ENCODE measurements around the gene IRX2. TPM values are rescaled to one million over a fixed set of nuclear protein-coding genes. Genes with fewer than 3 reads are reported as not detected.

The IRX2 gene
- not detected for polyA plus RNA-seq (ENCODE audit: low read depth in 6 of 6)

DNA sequence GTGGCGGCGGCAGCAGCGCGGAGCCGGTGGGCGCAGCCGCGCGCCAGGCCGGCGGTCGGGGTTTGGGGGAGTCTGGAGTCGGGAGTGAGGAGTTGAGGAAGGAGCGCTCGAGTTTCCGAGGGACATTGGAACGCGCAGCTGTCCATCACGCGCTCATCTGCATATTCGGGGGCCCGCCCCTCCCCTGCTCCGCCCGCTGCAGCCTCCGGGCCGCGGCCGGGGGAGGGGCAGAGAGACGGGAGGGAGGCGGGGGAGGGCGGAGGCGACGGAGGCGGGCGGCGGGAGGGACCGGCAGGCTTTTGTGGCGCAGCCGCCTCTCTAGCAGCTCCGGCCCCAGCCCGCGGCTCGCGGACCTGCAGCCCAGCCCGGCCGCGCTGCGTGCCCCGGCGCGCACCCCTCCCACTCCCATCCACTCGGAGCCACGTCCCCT is at the start of gene IRX2:
TSS of gene IRX2 (minus strand) at position 86 of the 430 bp plus-strand sequence. CDS start 264 bp downstream, outside the sequence.
- H3K27ac Mint-ChIP-seq: peak within 1 kb of the TSS in 1 of 6 donors; percentile 74
- H3K9me3 Mint-ChIP-seq: peaks cover 0 to 11% (median 2%) of the 10 kb centered on the region in 7 donors
- ATAC-seq (ENCODE audit: low read depth in 2 of 2) (no peak), DNase-seq (no peak)
- peak within 1 kb of the TSS in 2 of 8 donors; percentile 29 to 50 for H3K4me3 Mint-ChIP-seq
- H3K36me3 Mint-ChIP-seq: peaks cover 0 to 22% of the 10 kb centered on the region in 2 donors
- H3K27me3 Mint-ChIP-seq: peaks cover 23 to 64% (median 61%) of the 10 kb centered on the region in 3 donors
- peaks cover 7 to 16% (median 12%) of the 10 kb centered on the region in 3 donors for H3K4me1 Mint-ChIP-seq

GRCh38 chr5:2800035-2800434 is 48.6 kb upstream of the IRX2 start:
- DNase-seq (no peak), ATAC-seq (ENCODE audit: low read depth in 2 of 2) (no peak)
- Mint-ChIP-seq H3K27ac (no peak overlapping the region), H3K27me3 (peaks cover 0 to 5% (median 0%) of the 10 kb centered on the region in 3 donors), H3K9me3 (peaks cover 0 to 16% (median 2%) of the 10 kb centered on the region in 7 donors), H3K4me1 (no peaks in the 10 kb centered on the region), H3K4me3 (no peak overlapping the region), H3K36me3 (no peaks in the 10 kb centered on the region)

- Mint-ChIP-seq H3K4me3 (no peak overlapping the region), H3K27ac (no peak overlapping the region), H3K9me3 (peaks cover 0 to 26% (median 6%) of the 10 kb centered on the region in 7 donors), H3K27me3 (peaks cover 0 to 5% (median 0%) of the 10 kb centered on the region in 3 donors), H3K4me1 (no peaks in the 10 kb centered on the region), H3K36me3 (no peaks in the 10 kb centered on the region)
- DNase-seq: no peak
- ATAC-seq (ENCODE audit: low read depth in 2 of 2): no peak
Observed at GRCh38 chr5:2797981-2798380, 46.5 kb upstream of the IRX2 start.

GRCh38 chr5:2797160-2797559 is 45.7 kb upstream of the IRX2 start:
- H3K4me3 Mint-ChIP-seq: no peak overlapping the region
- DNase-seq (no peak), ATAC-seq (ENCODE audit: low read depth in 2 of 2) (no peak)
- no peaks in the 10 kb centered on the region for H3K4me1 Mint-ChIP-seq
- peaks cover 0 to 5% (median 0%) of the 10 kb centered on the region in 3 donors for H3K27me3 Mint-ChIP-seq
- no peak overlapping the region for H3K27ac Mint-ChIP-seq
- no peaks in the 10 kb centered on the region for H3K36me3 Mint-ChIP-seq
- H3K9me3 Mint-ChIP-seq: peaks cover 0 to 30% (median 6%) of the 10 kb centered on the region in 7 donors

DNA sequence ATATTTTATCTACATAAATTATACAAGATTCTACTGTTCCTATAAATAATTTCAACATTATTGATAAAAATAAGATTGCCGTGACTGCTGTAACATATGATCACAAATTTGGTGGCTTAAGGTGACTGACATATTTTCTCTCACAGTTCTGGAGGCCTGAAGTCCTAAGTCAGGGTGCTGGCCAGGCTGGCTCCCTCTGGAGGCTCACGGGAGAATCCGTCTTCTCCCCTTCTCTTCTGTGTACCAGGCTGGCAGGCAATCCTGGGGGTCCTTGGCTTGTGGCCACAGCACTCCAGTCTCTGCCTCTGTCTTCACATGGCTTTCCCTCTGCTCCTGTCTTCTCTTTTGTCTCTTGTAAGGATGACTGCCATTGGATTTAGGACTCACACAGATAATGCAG is 31.7 kb upstream of the IRX2 start:
- ATAC-seq (ENCODE audit: low read depth in 2 of 2) (no peak), DNase-seq (no peak)
- no peaks in the 10 kb centered on the region for H3K4me1 Mint-ChIP-seq
- H3K36me3 Mint-ChIP-seq: no peaks in the 10 kb centered on the region
- peaks cover 0 to 18% (median 5%) of the 10 kb centered on the region in 7 donors for H3K9me3 Mint-ChIP-seq
- no peak overlapping the region for H3K4me3 Mint-ChIP-seq
- H3K27me3 Mint-ChIP-seq: peaks cover 0 to 4% (median 3%) of the 10 kb centered on the region in 3 donors
- no peak overlapping the region for H3K27ac Mint-ChIP-seq

- ATAC-seq (ENCODE audit: low read depth in 2 of 2) (no peak), DNase-seq (no peak)
- H3K4me3 Mint-ChIP-seq: no peak overlapping the region
- H3K4me1 Mint-ChIP-seq: no peaks in the 10 kb centered on the region
- H3K27me3 Mint-ChIP-seq: peaks cover 0 to 9% (median 4%) of the 10 kb centered on the region in 3 donors
- H3K27ac Mint-ChIP-seq: no peak overlapping the region
- H3K9me3 Mint-ChIP-seq: peaks cover 0 to 18% (median 5%) of the 10 kb centered on the region in 7 donors
- H3K36me3 Mint-ChIP-seq: no peaks in the 10 kb centered on the region
Observed at GRCh38 chr5:2782658-2783057, 31.2 kb upstream of the IRX2 start.

- Mint-ChIP-seq H3K9me3 (peaks cover 0 to 11% (median 6%) of the 10 kb centered on the region in 7 donors), H3K27ac (peak overlapping the region in 1 of 6 donors; percentile 44), H3K4me3 (no peak overlapping the region), H3K27me3 (peaks cover 0 to 10% (median 9%) of the 10 kb centered on the region in 3 donors), H3K4me1 (no peaks in the 10 kb centered on the region), H3K36me3 (no peaks in the 10 kb centered on the region)
- DNase-seq: no peak
- ATAC-seq (ENCODE audit: low read depth in 2 of 2): no peak
Observed at GRCh38 chr5:2780421-2781171, 29.1 kb upstream of the IRX2 start.

DNA sequence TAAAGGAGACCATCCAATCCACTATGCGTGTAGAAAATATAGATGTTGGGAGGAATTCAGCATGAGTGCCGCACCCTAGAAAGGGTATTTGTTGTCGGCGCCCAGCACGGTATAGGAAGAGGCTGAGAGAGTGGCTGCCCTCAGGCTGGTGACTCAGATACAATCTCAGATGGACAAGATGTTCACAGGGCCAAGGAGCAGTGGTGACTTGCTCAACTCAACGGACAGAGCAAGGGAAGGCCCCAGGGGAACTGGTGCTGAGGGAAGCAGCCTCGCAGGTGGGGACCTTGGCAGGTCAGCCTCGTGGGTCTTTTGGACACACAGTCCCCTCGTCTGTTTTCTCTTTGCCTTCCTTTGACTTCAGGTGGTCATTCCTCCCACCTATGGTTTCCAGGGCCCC is 28.0 kb upstream of the IRX2 start:
- H3K4me3 Mint-ChIP-seq: no peak overlapping the region
- no peaks in the 10 kb centered on the region for H3K4me1 Mint-ChIP-seq
- H3K27me3 Mint-ChIP-seq: peaks cover 0 to 13% (median 10%) of the 10 kb centered on the region in 3 donors

DNA sequence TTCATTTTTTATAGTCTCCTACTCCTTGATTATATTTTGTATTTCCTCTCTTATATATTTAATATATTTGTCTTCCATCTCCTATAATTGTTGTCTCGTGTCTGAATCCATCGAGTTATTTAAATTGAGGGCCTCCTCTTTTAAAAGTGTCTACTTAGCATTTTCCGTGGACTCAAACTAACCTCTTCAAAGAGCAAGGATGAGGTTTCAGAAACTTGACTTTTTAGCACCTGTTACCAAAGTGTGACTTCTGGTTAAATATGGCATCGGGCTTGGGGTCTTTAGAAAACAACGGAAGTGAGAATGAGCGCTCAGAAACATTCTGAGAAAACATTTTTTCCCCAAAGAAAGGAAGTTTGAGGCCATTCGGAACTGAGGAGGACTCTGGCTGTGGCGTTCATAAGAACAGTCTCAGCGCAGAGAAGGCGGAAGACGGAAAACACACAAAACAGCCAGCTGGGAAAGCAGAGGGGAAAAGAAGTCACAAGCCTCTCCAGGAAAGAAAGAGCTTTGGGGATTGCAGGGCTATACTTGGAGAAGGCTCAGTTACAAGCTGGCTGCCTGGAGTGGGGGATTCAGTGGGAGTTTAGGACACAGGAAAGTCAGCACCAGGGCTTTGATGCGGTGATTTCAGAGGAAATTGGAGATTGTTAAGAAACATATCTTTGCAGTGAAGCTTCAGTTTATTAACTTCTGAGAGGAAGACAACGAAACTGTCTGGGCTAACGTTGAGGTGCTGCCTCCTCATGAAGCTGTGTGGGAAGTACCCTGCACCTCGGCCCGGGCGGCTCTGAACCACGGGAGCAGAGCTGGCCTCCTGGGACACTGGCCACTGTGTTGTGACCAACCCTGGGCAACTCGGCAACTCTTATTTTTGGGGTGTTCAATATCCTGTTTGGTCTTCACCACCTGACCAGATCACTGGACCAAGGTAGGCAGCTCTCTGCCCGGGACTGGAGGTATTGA is 25.1 kb upstream of the IRX2 start:
- Mint-ChIP-seq H3K36me3 (no peaks in the 10 kb centered on the region), H3K9me3 (peaks cover 0 to 11% (median 6%) of the 10 kb centered on the region in 7 donors), H3K4me1 (no peaks in the 10 kb centered on the region), H3K27ac (no peak overlapping the region), H3K27me3 (peaks cover 0 to 17% (median 15%) of the 10 kb centered on the region in 3 donors), H3K4me3 (no peak overlapping the region)
- no peak for DNase-seq
- no peak for ATAC-seq (ENCODE audit: low read depth in 2 of 2)

More for the DNA sequence above, 28.0 kb upstream of the IRX2 start:
- peaks cover 0 to 9% (median 6%) of the 10 kb centered on the region in 7 donors for H3K9me3 Mint-ChIP-seq
- H3K36me3 Mint-ChIP-seq: no peaks in the 10 kb centered on the region
- H3K27ac Mint-ChIP-seq: no peak overlapping the region
- ATAC-seq (ENCODE audit: low read depth in 2 of 2) (no peak), DNase-seq (no peak)

DNA sequence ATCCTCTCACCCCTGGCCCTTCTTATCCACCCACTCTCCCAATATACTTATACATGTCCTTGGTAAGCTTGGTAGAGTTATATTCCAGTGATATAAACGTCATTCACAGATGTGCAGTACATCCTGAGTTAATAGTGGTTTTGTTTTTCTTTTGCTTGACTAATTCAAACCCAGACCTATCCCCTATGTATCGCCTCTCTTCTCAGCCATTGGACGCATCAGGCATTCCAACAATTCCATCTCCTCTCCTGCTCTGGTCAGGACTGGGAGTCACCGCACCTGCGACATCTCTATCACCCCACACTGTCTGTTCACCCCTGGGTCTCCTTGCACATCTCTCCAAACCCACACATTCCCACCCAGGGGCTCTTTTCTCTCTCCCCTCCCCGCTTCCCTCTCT is 21.9 kb upstream of the IRX2 start:
- H3K4me1 Mint-ChIP-seq: no peaks in the 10 kb centered on the region
- no peak overlapping the region for H3K4me3 Mint-ChIP-seq
- DNase-seq (no peak), ATAC-seq (ENCODE audit: low read depth in 2 of 2) (no peak)
- H3K27me3 Mint-ChIP-seq: peaks cover 0 to 17% (median 13%) of the 10 kb centered on the region in 3 donors
- H3K9me3 Mint-ChIP-seq: peaks cover 0 to 11% (median 5%) of the 10 kb centered on the region in 7 donors
- H3K36me3 Mint-ChIP-seq: no peaks in the 10 kb centered on the region
- no peak overlapping the region for H3K27ac Mint-ChIP-seq

DNA sequence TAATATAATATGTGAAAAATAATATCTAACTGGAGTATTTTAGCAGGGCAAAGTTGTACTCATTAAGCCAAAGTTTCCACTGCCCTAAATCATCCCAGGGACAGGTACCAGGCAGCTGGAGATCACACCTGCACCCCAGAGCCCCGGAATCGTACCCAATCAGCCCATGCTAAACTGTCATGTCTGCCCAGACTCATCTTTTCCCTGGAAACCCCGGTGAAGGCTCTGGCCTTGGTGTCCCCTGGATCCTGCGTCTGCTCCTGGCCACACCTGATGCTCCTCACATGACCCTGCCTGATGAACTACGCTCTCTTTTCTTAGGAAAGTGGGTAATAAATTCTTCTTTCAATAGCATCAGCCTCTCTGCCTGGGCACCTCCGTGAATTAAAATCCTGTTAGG is 15.6 kb upstream of the IRX2 start:
- no peaks in the 10 kb centered on the region for H3K36me3 Mint-ChIP-seq
- H3K4me1 Mint-ChIP-seq: no peaks in the 10 kb centered on the region
- H3K27me3 Mint-ChIP-seq: peaks cover 12 to 20% (median 12%) of the 10 kb centered on the region in 3 donors
- H3K9me3 Mint-ChIP-seq: peaks cover 0 to 7% (median 2%) of the 10 kb centered on the region in 7 donors
- ATAC-seq (ENCODE audit: low read depth in 2 of 2) (no peak), DNase-seq (no peak)
- H3K4me3 Mint-ChIP-seq: peak overlapping the region in 1 of 8 donors; percentile 40
- H3K27ac Mint-ChIP-seq: no peak overlapping the region

GRCh38 chr5:2764581-2764980 is 13.1 kb upstream of the IRX2 start:
- DNase-seq: no peak
- peaks cover 0 to 7% (median 2%) of the 10 kb centered on the region in 7 donors for H3K9me3 Mint-ChIP-seq
- H3K4me1 Mint-ChIP-seq: no peaks in the 10 kb centered on the region
- H3K27ac Mint-ChIP-seq: no peak overlapping the region
- H3K4me3 Mint-ChIP-seq: no peak overlapping the region
- ATAC-seq (ENCODE audit: low read depth in 2 of 2): no peak
- no peaks in the 10 kb centered on the region for H3K36me3 Mint-ChIP-seq
- peaks cover 23 to 35% (median 34%) of the 10 kb centered on the region in 3 donors for H3K27me3 Mint-ChIP-seq

- peaks cover 29 to 46% (median 42%) of the 10 kb centered on the region in 3 donors for H3K27me3 Mint-ChIP-seq
- no peak overlapping the region for H3K27ac Mint-ChIP-seq
- H3K9me3 Mint-ChIP-seq: peaks cover 0 to 7% (median 2%) of the 10 kb centered on the region in 7 donors
- H3K4me1 Mint-ChIP-seq: no peaks in the 10 kb centered on the region
- ATAC-seq (ENCODE audit: low read depth in 2 of 2) (no peak), DNase-seq (no peak)
- no peaks in the 10 kb centered on the region for H3K36me3 Mint-ChIP-seq
- no peak overlapping the region for H3K4me3 Mint-ChIP-seq
Observed at GRCh38 chr5:2763533-2763794, 12.0 kb upstream of the IRX2 start.
